Ishikawa (cell line): Measurements from ENCODE around the gene ZNF584.

Experiments used
- CEBPB ChIP-seq: IDR thresholded peaks from 2 replicates; pipeline ENCODE4 v1.6.1; 2012
- CREB1 ChIP-seq: IDR thresholded peaks from 2 replicates; pipeline ENCODE4 v1.6.1; 2012; ENCODE audit warnings: low read depth
- EGR1 ChIP-seq: IDR thresholded peaks from 2 replicates; pipeline ENCODE4 v1.6.1; 2012
- EP300 ChIP-seq: IDR thresholded peaks from 2 replicates; pipeline ENCODE4 v1.6.1; 2012; ENCODE audit warnings: borderline replicate concordance
- FOXM1 ChIP-seq: IDR thresholded peaks from 2 replicates; pipeline ENCODE4 v1.6.1; 2012; ENCODE audit warnings: low read depth, borderline replicate concordance
- NFIC ChIP-seq: IDR thresholded peaks from 2 replicates; pipeline ENCODE4 v1.6.1; 2012
- RAD21 ChIP-seq: IDR thresholded peaks from 2 replicates; pipeline ENCODE4 v1.6.1; 2012; ENCODE audit warnings: low read depth
- TAF1 ChIP-seq: IDR thresholded peaks from 2 replicates; pipeline ENCODE4 v1.6.1; 2012; ENCODE audit warnings: low read depth, mild to moderate bottlenecking
- TCF12 ChIP-seq: IDR thresholded peaks from 2 replicates; pipeline ENCODE4 v1.6.1; 2012; ENCODE audit warnings: low read depth
- TEAD4 ChIP-seq: IDR thresholded peaks from 2 replicates; pipeline ENCODE4 v1.6.1; 2012
- YY1 ChIP-seq: IDR thresholded peaks from 2 replicates; pipeline ENCODE4 v1.6.1; 2012; ENCODE audit warnings: low read depth
- ZBTB7A ChIP-seq: IDR thresholded peaks from 2 replicates; pipeline ENCODE4 v1.6.1; 2012; ENCODE audit warnings: low read depth
- TF ChIP-seq, protein P1 (sequence below): IDR thresholded peaks from 2 replicates; pipeline ENCODE4 v1.6.1; 2012
- TF ChIP-seq, protein P2 (sequence below): IDR thresholded peaks from 2 replicates; pipeline ENCODE4 v1.6.1; 2012
- TF ChIP-seq, protein P3 (sequence below): IDR thresholded peaks from 2 replicates; pipeline ENCODE4 v1.6.1; 2012; ENCODE audit warnings: low read depth, mild to moderate bottlenecking

The ZNF584 gene

DNA sequence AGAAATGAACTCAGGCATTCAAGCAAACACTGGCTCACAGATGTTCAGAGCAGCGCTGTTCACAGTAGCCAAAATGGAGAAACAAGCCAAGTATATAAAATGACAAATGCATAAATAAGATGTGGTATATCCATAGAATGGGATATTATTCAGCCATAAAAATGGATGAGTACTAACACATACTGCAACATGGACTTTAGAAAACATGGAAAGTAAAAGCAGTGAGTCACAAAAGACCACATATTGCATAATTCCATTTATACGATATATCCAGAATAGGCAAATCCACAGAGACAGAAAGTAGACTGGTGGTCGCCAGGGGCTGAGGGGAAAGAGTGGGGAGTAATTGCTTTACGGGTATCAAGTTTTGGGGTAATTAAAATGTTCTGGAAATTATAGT, 34.2 kb upstream of the ZNF584 start:
- TF ChIP-seq, protein P1, sequence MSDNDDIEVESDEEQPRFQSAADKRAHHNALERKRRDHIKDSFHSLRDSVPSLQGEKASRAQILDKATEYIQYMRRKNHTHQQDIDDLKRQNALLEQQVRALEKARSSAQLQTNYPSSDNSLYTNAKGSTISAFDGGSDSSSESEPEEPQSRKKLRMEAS: no peak
- TF ChIP-seq CEBPB (no peak), NFIC (no peak), ZBTB7A (no peak), CREB1 (no peak), YY1 (no peak), TEAD4 (no peak), EGR1 (no peak), TAF1 (no peak)

DNA sequence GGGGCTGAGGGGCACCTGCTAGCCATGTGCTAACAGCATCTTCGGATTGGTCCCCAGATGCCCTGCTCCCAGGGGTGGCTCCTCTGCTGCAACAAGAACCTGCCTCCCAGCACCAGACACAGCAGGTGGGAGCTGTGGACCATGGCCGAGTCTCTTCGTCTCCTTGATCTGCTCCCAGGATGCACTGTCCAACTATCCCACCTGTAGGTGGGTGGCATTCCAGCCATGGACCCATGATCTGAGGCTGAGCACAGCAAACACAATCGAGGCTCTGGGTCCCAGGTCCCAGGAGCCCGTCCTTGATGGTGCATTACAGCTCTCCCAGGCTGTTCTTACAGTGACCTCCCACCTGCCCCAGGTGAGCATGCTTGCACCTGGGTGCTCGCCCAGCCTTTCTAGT, 29.2 kb upstream of the ZNF584 start:
- TF ChIP-seq EP300 (no peak), TCF12 (no peak), TEAD4 (no peak), YY1 (no peak), NFIC (no peak), TAF1 (no peak), ZBTB7A (no peak), EGR1 (no peak), RAD21 (no peak), CEBPB (no peak), FOXM1 (no peak), CREB1 (no peak)
- TF ChIP-seq, protein P1: no peak
- TF ChIP-seq, protein P2, sequence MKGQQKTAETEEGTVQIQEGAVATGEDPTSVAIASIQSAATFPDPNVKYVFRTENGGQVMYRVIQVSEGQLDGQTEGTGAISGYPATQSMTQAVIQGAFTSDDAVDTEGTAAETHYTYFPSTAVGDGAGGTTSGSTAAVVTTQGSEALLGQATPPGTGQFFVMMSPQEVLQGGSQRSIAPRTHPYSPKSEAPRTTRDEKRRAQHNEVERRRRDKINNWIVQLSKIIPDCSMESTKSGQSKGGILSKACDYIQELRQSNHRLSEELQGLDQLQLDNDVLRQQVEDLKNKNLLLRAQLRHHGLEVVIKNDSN: no peak
- TF ChIP-seq, protein P3, sequence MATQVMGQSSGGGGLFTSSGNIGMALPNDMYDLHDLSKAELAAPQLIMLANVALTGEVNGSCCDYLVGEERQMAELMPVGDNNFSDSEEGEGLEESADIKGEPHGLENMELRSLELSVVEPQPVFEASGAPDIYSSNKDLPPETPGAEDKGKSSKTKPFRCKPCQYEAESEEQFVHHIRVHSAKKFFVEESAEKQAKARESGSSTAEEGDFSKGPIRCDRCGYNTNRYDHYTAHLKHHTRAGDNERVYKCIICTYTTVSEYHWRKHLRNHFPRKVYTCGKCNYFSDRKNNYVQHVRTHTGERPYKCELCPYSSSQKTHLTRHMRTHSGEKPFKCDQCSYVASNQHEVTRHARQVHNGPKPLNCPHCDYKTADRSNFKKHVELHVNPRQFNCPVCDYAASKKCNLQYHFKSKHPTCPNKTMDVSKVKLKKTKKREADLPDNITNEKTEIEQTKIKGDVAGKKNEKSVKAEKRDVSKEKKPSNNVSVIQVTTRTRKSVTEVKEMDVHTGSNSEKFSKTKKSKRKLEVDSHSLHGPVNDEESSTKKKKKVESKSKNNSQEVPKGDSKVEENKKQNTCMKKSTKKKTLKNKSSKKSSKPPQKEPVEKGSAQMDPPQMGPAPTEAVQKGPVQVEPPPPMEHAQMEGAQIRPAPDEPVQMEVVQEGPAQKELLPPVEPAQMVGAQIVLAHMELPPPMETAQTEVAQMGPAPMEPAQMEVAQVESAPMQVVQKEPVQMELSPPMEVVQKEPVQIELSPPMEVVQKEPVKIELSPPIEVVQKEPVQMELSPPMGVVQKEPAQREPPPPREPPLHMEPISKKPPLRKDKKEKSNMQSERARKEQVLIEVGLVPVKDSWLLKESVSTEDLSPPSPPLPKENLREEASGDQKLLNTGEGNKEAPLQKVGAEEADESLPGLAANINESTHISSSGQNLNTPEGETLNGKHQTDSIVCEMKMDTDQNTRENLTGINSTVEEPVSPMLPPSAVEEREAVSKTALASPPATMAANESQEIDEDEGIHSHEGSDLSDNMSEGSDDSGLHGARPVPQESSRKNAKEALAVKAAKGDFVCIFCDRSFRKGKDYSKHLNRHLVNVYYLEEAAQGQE: no peak

DNA sequence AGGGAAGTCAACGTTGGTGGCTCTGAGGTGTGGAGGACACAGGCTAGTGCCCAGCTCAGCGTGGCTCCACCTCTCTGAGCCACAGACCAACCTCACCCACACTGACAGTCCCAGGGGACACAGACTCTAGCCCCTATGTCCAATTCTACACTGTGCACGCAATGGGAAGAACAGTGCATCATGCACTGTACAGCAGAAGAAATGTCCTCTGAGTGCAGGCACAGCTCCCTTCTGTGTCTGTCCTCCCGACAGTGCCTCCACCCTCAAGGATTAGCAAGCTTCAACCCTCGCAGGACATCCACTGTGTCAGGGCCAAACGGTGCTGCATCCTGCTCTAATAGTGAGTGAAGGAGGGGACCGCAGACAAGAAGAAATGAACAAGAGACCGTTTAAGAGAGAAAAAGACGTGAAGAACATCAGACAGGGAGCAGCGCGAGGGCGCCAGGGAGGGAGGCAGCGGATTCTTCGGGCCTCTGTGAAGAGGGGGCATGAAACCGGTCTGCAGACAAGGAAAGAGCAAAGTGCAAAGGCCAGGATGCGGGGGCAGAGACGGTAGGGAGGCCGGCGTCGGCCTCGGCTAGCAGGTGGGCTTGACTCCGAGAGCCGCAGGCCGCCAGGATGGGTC, 28.3 kb upstream of the ZNF584 start:
- no peak for TF ChIP-seq CREB1
- no peak for TF ChIP-seq EGR1
- TF ChIP-seq FOXM1: no peak

DNA sequence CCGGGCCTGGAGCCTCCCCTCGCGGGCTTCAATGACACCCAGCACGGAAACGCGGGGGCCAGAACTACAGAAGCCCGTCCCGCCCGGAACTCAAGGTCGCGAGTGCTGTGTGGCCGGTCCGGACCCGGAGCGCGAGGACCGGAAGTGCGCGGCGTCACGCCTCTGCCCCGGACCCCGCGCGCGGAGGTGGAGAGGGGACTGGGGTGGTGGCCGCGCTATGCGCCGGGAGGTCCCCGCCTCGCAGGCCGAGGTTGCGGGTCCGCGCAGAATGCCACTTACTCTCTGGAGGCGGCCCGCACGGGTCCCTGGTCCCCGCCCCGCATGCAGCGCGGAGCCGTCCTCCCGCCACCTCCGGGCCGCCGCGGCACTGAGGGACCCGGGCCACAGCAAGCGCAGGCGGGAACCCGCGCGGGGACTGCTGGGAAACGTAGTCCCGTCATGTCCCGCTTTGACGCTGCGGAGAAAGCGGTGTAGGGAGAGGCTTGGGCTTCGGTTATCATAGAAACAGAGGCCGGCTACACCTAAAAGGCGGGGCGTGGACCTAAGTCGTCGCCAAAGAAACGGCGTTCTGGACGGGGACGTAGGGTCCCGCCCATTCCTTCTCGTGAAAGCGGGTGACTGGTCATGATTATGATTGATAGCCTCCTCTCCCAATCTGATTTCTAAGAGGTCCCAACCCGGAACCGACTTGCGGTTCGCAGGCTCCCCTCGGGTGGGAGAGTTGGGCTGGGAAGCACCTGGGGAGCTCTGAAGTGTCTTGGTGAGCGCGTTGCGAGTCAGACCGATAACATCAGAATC, 27.6 kb upstream of the ZNF584 start, which contains the start of gene ZNF837:
Gene ZNF837 (minus strand): TSS at position 369 of the 798 bp plus-strand sequence. CDS start 11,698 bp downstream, outside the sequence.
- TF ChIP-seq EGR1 (peak; percentile 58), RAD21 (peak; percentile 18; the same call in 1 of the 2 replicates), YY1 (peak; percentile 80), EP300 (peak; percentile 28; the same call in 1 of the 2 replicates), CREB1 (peak; percentile 54), TCF12 (peak; percentile 83), TAF1 (peak; percentile 98), CEBPB (no peak), FOXM1 (peak; percentile 35; the same call in 1 of the 2 replicates), ZBTB7A (peak; percentile 74; the same call in 1 of the 2 replicates), TEAD4 (peak; percentile 49; the same call in 1 of the 2 replicates), NFIC (peak; percentile 45)
- TF ChIP-seq, protein P2: peak; percentile 79
- TF ChIP-seq, protein P1: peak; percentile 89
- TF ChIP-seq, protein P3: peak; percentile 29; the same call in 1 of the 2 replicates

DNA sequence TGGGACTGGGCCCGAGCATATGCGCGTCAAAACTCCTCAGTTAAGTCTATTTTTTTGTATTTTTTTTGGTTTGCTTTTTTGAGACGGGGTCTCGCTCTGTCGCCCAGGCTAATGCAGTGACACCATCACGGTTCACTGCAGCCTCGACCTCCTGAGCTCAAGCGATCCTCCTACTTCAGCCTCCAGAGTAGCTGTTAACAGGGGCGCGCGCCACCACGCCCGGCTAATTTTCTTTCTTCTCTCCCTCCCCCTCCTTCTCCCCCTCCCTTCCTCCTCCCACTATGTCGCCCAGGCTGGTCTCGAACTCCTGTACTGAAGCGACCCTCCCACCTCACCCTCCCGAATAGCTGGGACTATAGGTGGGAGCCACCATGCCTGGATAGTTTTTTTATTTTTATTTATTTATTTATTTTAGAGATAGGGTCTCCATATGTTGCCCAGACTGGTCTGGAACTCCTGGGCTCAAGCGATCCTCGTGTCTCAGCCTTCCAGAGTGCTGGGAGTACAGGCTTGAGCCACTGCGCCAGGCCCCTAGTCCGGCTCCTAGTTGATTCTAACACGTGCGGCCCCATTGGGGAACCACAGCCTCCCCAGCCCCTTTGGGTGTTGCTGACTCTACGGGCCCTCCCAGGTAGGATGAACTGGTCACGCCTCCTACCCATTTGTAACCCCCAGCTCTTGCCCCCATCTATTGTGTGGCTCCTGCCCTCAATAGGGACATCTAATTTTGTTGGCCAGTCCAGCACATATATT, 26.8 kb upstream of the ZNF584 start:
- TF ChIP-seq TAF1: no peak
- no peak for TF ChIP-seq EP300
